Tibial artery (tissue), 4 donors: ENCODE measurements around the gene SKAP1.
"Not testable (repeated sequence)": the region's sequence is repeated elsewhere in the genome, so short reads cannot be mapped to it uniquely, and the experiment has no call there.

ENCODE experiments used
- DNase-seq, 2 donors: peaks; one replicate each; pipeline ENCODE4 v3.0.0-alpha.2; 2019
- H3K27ac ChIP-seq, 2 donors: fragments of 200-600 bp; sonication (generic) in 1 of 2; 1 replicate in 1 of 2; 2 replicates in 1 of 2; pipeline ENCODE4 v1.5.1; 2018 to 2019; ENCODE audit warnings: mild to moderate bottlenecking in 1 of 2
- H3K27me3 ChIP-seq, 2 donors: fragments of 200-600 bp; sonication (generic) in 1 of 2; one replicate each; pipeline versions ENCODE4 v1.5.1 to v1.6.0; 2016 to 2019
- H3K36me3 ChIP-seq, 3 donors: fragments of 200-600 bp; sonication (generic) in 2 of 3; one replicate each; pipeline ENCODE4 v1.5.1; 2016 to 2019; ENCODE audit warnings: mild to moderate bottlenecking in 2 of 3
- H3K4me1 ChIP-seq, 4 donors: fragments of 200-600 bp; sonication (generic) in 2 of 4; 1 replicate in 3 of 4; 2 replicates in 1 of 4; pipeline ENCODE4 v1.5.1; 2016 to 2019
- H3K4me3 ChIP-seq, 2 donors: fragments of 200-600 bp; sonication (generic) in 1 of 2; 1 replicate in 1 of 2; 2 replicates in 1 of 2; pipeline ENCODE4 v1.5.1; 2018 to 2019; ENCODE audit warnings: mild to moderate bottlenecking in 2 of 2
- H3K9me3 ChIP-seq, 3 donors: fragments of 200-600 bp; sonication (generic) in 1 of 3; one replicate each; pipeline ENCODE4 v1.5.1; 2016 to 2019
- CTCF ChIP-seq, 2 experiments: fragments of 200-600 bp in 1 of 2; fragments of 450-650 bp in 1 of 2; IDR thresholded peaks; one replicate each; pipeline ENCODE4 v1.5.1; 2017 to 2019; ENCODE audit warnings: antibody characterized with exemption in 2 of 2, mild to moderate bottlenecking in 1 of 2, moderate library complexity in 1 of 2
- intact Hi-C: fragments of 100-400 bp; cut with DNase I; formaldehyde crosslinking; loops from one replicate; pipeline ENCODE4 v1.15.0; 2023; ENCODE audit warnings: low total_unique reads

SKAP1 gene

GRCh38 chr17:48420823-48421222 is 9.2 kb downstream of the SKAP1 start:
- intact Hi-C loops = no loop called here
- Histone ChIP-seq H3K4me1 (no peaks in the 10 kb centered on the region), H3K27ac (no peak overlapping the region), H3K4me3 (no peak overlapping the region), H3K27me3 (peaks cover 0 to 16% of the 10 kb centered on the region in 2 donors), H3K9me3 (no peaks in the 10 kb centered on the region), H3K36me3 (no peaks in the 10 kb centered on the region)
- DNase-seq = no peak
- TF ChIP-seq CTCF (IDR thresholded peaks at IDR 0.05) = no peak

GRCh38 chr17:48416971-48417370 is 13.0 kb downstream of the SKAP1 start:
- intact Hi-C loops = no loop called here
- no peak for DNase-seq

GRCh38 chr17:48413613-48414405 is 16.2 kb downstream of the SKAP1 start:
- H3K27ac ChIP-seq = no peak overlapping the region
- no peak for DNase-seq
- no peaks in the 10 kb centered on the region for H3K36me3 ChIP-seq
- TF ChIP-seq CTCF (IDR thresholded peaks at IDR 0.05) = no peak
- no peaks in the 10 kb centered on the region for H3K4me1 ChIP-seq
- H3K4me3 ChIP-seq = no peak overlapping the region
- peaks cover 0 to 48% of the 10 kb centered on the region in 2 donors for H3K27me3 ChIP-seq
- intact Hi-C loops = no loop called here
- no peaks in the 10 kb centered on the region for H3K9me3 ChIP-seq

More at GRCh38 chr17:48416971-48417370, 13.0 kb downstream of the SKAP1 start:
- Histone ChIP-seq H3K4me1 (no peaks in the 10 kb centered on the region), H3K36me3 (no peaks in the 10 kb centered on the region), H3K27me3 (peaks cover 0 to 26% of the 10 kb centered on the region in 2 donors), H3K4me3 (no peak overlapping the region), H3K27ac (no peak overlapping the region), H3K9me3 (no peaks in the 10 kb centered on the region)
- TF ChIP-seq CTCF (IDR thresholded peaks at IDR 0.05) = no peak

GRCh38 chr17:48412841-48413240 is 17.2 kb downstream of the SKAP1 start:
- no peak overlapping the region for H3K27ac ChIP-seq
- TF ChIP-seq CTCF (IDR thresholded peaks at IDR 0.05) = no peak
- no peak overlapping the region for H3K4me3 ChIP-seq
- peaks cover 0 to 48% of the 10 kb centered on the region in 2 donors for H3K27me3 ChIP-seq
- H3K36me3 ChIP-seq = no peaks in the 10 kb centered on the region
- H3K9me3 ChIP-seq = no peaks in the 10 kb centered on the region
- H3K4me1 ChIP-seq = no peaks in the 10 kb centered on the region
- intact Hi-C loops = no loop called here
- DNase-seq = no peak

- H3K9me3 ChIP-seq, H3K36me3 ChIP-seq, H3K27ac ChIP-seq, DNase-seq, intact Hi-C loops, H3K4me3 ChIP-seq, H3K4me1 ChIP-seq: not testable (repeated sequence)
- H3K27me3 ChIP-seq = peaks cover 0 to 57% of the 10 kb centered on the region in 2 donors
Observed at GRCh38 chr17:48410821-48411220, 19.2 kb downstream of the SKAP1 start.

- no peak overlapping the region for H3K4me3 ChIP-seq
- peaks cover 0 to 62% of the 10 kb centered on the region in 2 donors for H3K27me3 ChIP-seq
- no peaks in the 10 kb centered on the region for H3K9me3 ChIP-seq
- H3K27ac ChIP-seq = no peak overlapping the region
- intact Hi-C loops = no loop called here
- DNase-seq = no peak
- no peak for TF ChIP-seq CTCF (IDR thresholded peaks at IDR 0.05)
- no peaks in the 10 kb centered on the region for H3K36me3 ChIP-seq
- H3K4me1 ChIP-seq = no peaks in the 10 kb centered on the region
Observed at GRCh38 chr17:48409607-48410006, 20.4 kb downstream of the SKAP1 start.
